ENCODE measurements around the gene KLRB1.
"Not testable (repeated sequence)": the region's sequence is repeated elsewhere in the genome, so short reads cannot be mapped to it uniquely, and the experiment has no call there.

GRCh38 chr12:9618906-9619305 lies 11.2 kb upstream of the KLRB1 start:
- not testable (repeated sequence) for TF ChIP-seq CTCF, POLR2A (IDR thresholded peaks at IDR 0.05)

Measured in testis (tissue), 2 donors.